OCI-LY1 (cell line): ENCODE measurements around the gene GGCT.

ENCODE experiments used
- H2AFZ ChIP-seq: fragments of 200-600 bp; sonication (generic), shearing (Covaris generic); 2 replicates; pipeline ENCODE4 v1.6.0; 2014; ENCODE audit warnings: antibody characterized with exemption, mild to moderate bottlenecking, low read length
- H3F3A ChIP-seq: fragments of 200-600 bp; sonication (generic), shearing (Covaris generic); 2 replicates; pipeline ENCODE4 v1.6.0; 2014; ENCODE audit warnings: mild to moderate bottlenecking, antibody characterized with exemption, low read length, moderate library complexity; ENCODE audit not compliant: insufficient read depth
- H3K27ac ChIP-seq: fragments of 200-600 bp; sonication (generic); 2 replicates; pipeline ENCODE4 v1.5.1; 2014; ENCODE audit warnings: low read length, mixed run types, mild to moderate bottlenecking, low read depth; ENCODE audit not compliant: poor library complexity, severe bottlenecking
- H3K27me3 ChIP-seq: fragments of 200-600 bp; sonication (generic); 2 replicates; pipeline ENCODE4 v1.6.0; 2014; ENCODE audit warnings: antibody characterized with exemption, mild to moderate bottlenecking, low read length, moderate library complexity; ENCODE audit not compliant: insufficient read depth
- H3K36me3 ChIP-seq: fragments of 200-600 bp; sonication (generic); 2 replicates; pipeline ENCODE4 v1.6.1; 2014; ENCODE audit warnings: mild to moderate bottlenecking, antibody characterized with exemption, low read length, moderate library complexity, mixed read lengths; ENCODE audit not compliant: insufficient read depth
- H3K4me1 ChIP-seq: fragments of 200-600 bp; sonication (generic); 2 replicates; pipeline ENCODE4 v1.5.1; 2014; ENCODE audit warnings: mild to moderate bottlenecking, low read length, moderate library complexity; ENCODE audit not compliant: insufficient read depth, severe bottlenecking
- H3K4me2 ChIP-seq: fragments of 200-600 bp; sonication (generic), shearing (Covaris generic); 2 replicates; pipeline ENCODE4 v1.6.1; 2014; ENCODE audit warnings: low read length
- H3K4me3 ChIP-seq: fragments of 200-600 bp; sonication (generic); 2 replicates; pipeline ENCODE4 v1.5.1; 2014; ENCODE audit warnings: low read length, low read depth, mild to moderate bottlenecking, mixed read lengths; ENCODE audit not compliant: poor library complexity, severe bottlenecking
- H3K79me2 ChIP-seq: fragments of 200-600 bp; shearing (Covaris generic); 2 replicates; pipeline ENCODE4 v1.6.1; 2016; ENCODE audit warnings: mixed run types, low read length, mixed read lengths; ENCODE audit not compliant: insufficient read depth
- H3K9ac ChIP-seq: fragments of 200-600 bp; sonication (generic), shearing (Covaris generic); 2 replicates; pipeline ENCODE4 v1.6.1; 2014; ENCODE audit warnings: mild to moderate bottlenecking, low read length, mixed read lengths
- H3K9me2 ChIP-seq: fragments of 200-600 bp; sonication (generic), shearing (Covaris generic); 2 replicates; pipeline ENCODE4 v1.6.1; 2014; ENCODE audit warnings: low read depth, mild to moderate bottlenecking, low read length, mixed read lengths
- H3K9me3 ChIP-seq: fragments of 200-600 bp; shearing (Covaris generic); 2 replicates; pipeline ENCODE4 v1.6.1; 2014; ENCODE audit warnings: low read length, mixed read lengths
- H4K20me1 ChIP-seq: fragments of 200-600 bp; sonication (generic), shearing (Covaris generic); 2 replicates; pipeline ENCODE4 v1.6.0; 2016; ENCODE audit warnings: mild to moderate bottlenecking, low read length; ENCODE audit not compliant: insufficient read depth
- CTCF ChIP-seq: fragments of 200-600 bp; sonication (generic), shearing (Covaris generic); IDR thresholded peaks from 2 replicates; pipeline ENCODE4 v1.5.1; 2017; ENCODE audit warnings: mild to moderate bottlenecking, antibody characterized with exemption, low read length, moderate library complexity, mixed read lengths
- EZH2 ChIP-seq: fragments of 200-600 bp; sonication (generic), shearing (Covaris generic); IDR thresholded peaks from 2 replicates; pipeline ENCODE4 v1.8.0; 2017; ENCODE audit warnings: borderline replicate concordance, mixed run types, mild to moderate bottlenecking, antibody characterized with exemption, low read length, moderate library complexity, mixed read lengths

The GGCT gene

GRCh38 chr7:30514776-30515175, 10.1 kb upstream of the GGCT start:
- no peaks in the 10 kb centered on the region for H3F3A ChIP-seq
- H3K9me2 ChIP-seq = no peaks in the 10 kb centered on the region
- no peaks in the 10 kb centered on the region for H3K9me3 ChIP-seq
- no peaks in the 10 kb centered on the region for H3K27me3 ChIP-seq
- H3K4me3 ChIP-seq = no peak overlapping the region
- no peaks in the 10 kb centered on the region for H4K20me1 ChIP-seq
- no peak overlapping the region for H3K9ac ChIP-seq
- H3K36me3 ChIP-seq = no peaks in the 10 kb centered on the region
- H2AFZ ChIP-seq = no peak overlapping the region
- H3K4me2 ChIP-seq = no peak overlapping the region
- no peak overlapping the region for H3K27ac ChIP-seq
- no peaks in the 10 kb centered on the region for H3K79me2 ChIP-seq
- no peaks in the 10 kb centered on the region for H3K4me1 ChIP-seq
- TF ChIP-seq EZH2 (no peak), CTCF (no peak)

GRCh38 chr7:30514177-30514576, 9.5 kb upstream of the GGCT start:
- TF ChIP-seq EZH2 (no peak), CTCF (no peak)
- H3K9me3 ChIP-seq = no peaks in the 10 kb centered on the region
- H3K9me2 ChIP-seq = no peaks in the 10 kb centered on the region
- no peak overlapping the region for H3K4me3 ChIP-seq
- no peak overlapping the region for H3K9ac ChIP-seq
- H3K36me3 ChIP-seq = no peaks in the 10 kb centered on the region
- H3K4me1 ChIP-seq = no peaks in the 10 kb centered on the region
- no peaks in the 10 kb centered on the region for H3K79me2 ChIP-seq
- no peaks in the 10 kb centered on the region for H3F3A ChIP-seq
- no peaks in the 10 kb centered on the region for H4K20me1 ChIP-seq
- no peaks in the 10 kb centered on the region for H3K27me3 ChIP-seq
- no peak overlapping the region for H3K27ac ChIP-seq
- H3K4me2 ChIP-seq = no peak overlapping the region
- no peak overlapping the region for H2AFZ ChIP-seq

GRCh38 chr7:30513762-30514161, 9.1 kb upstream of the GGCT start:
- H3F3A ChIP-seq = no peaks in the 10 kb centered on the region
- H3K4me1 ChIP-seq = no peaks in the 10 kb centered on the region
- H2AFZ ChIP-seq = no peak overlapping the region
- no peaks in the 10 kb centered on the region for H3K36me3 ChIP-seq
- H3K9ac ChIP-seq = no peak overlapping the region
- no peaks in the 10 kb centered on the region for H3K27me3 ChIP-seq
- no peaks in the 10 kb centered on the region for H4K20me1 ChIP-seq
- no peaks in the 10 kb centered on the region for H3K9me2 ChIP-seq
- H3K79me2 ChIP-seq = no peaks in the 10 kb centered on the region
- no peaks in the 10 kb centered on the region for H3K9me3 ChIP-seq
- H3K27ac ChIP-seq = no peak overlapping the region
- TF ChIP-seq CTCF (no peak), EZH2 (no peak)
- no peak overlapping the region for H3K4me3 ChIP-seq
- H3K4me2 ChIP-seq = no peak overlapping the region
